Measurements from ENCODE around the gene GALM. TPM values are rescaled to one million over a fixed set of nuclear protein-coding genes. Genes with fewer than 3 reads are reported as not detected.

GALM gene
- total and polyA plus RNA-seq, 2 donors (not counting 1 experiment from before 2014, with no cell fraction given) = 14.7 to 51.4 TPM

GRCh38 chr2:38731684-38732221 is 65.8 kb downstream of the GALM start:
- TF ChIP-seq EZH2 (IDR thresholded peaks at IDR 0.05; ENCODE audit: low read length, missing control alignments) (no peak), CTCF (conservative IDR thresholded peaks at IDR 0.05 in 1 of 2, IDR thresholded peaks at IDR 0.05 in 1 of 2; ENCODE audit: low read depth in 1 of 2, low read length in 2 of 2) (no peak)

GRCh38 chr2:38733300-38733971 is 67.5 kb downstream of the GALM start:
- no peak for TF ChIP-seq CTCF (conservative IDR thresholded peaks at IDR 0.05 in 1 of 2, IDR thresholded peaks at IDR 0.05 in 1 of 2; ENCODE audit: low read depth in 1 of 2, low read length in 2 of 2)
- no peak overlapping the region for H3K27ac ChIP-seq (ENCODE audit: insufficient read depth, low read length)
- no peak for DNase-seq (ENCODE audit: low read depth in 2 of 2)

More at GRCh38 chr2:38731684-38732221, 65.8 kb downstream of the GALM start:
- Histone ChIP-seq H3K9me3 (ENCODE audit: control insufficient read depth, insufficient read depth, low read depth, low read length) (no peaks in the 10 kb centered on the region), H3K4me2 (ENCODE audit: extremely low read depth, insufficient read depth, low read length) (no peak overlapping the region), H3K27me3 (ENCODE audit: control insufficient read depth, insufficient read depth, low read length) (no peaks in the 10 kb centered on the region), H3K27ac (ENCODE audit: insufficient read depth, low read length) (no peak overlapping the region), H3K4me3 (replicated peaks in 1 of 4; ENCODE audit: control extremely low read depth in 1 of 4, insufficient read depth in 1 of 4, low read depth in 3 of 4, low read length in 4 of 4) (no peak overlapping the region), H2AFZ (ENCODE audit: low read length) (no peak overlapping the region), H3K79me2 (ENCODE audit: control insufficient read depth, insufficient read depth, low read length) (no peaks in the 10 kb centered on the region), H3K4me1 (ENCODE audit: control insufficient read depth, extremely low read depth, insufficient read depth, low read length) (no peaks in the 10 kb centered on the region), H3K36me3 (ENCODE audit: control insufficient read depth, insufficient read depth, low read length) (peaks cover 6% of the 10 kb centered on the region), H3K9ac (ENCODE audit: insufficient read depth, low read length) (no peak overlapping the region), H4K20me1 (ENCODE audit: control insufficient read depth, extremely low read depth, insufficient read depth, low read length) (no peaks in the 10 kb centered on the region)
- no peak for DNase-seq (ENCODE audit: low read depth in 2 of 2)

GRCh38 chr2:38734299-38735058 is 68.6 kb downstream of the GALM start:
- TF ChIP-seq EZH2 (IDR thresholded peaks at IDR 0.05; ENCODE audit: low read length, missing control alignments) = no peak
- no peak for TF ChIP-seq CTCF (conservative IDR thresholded peaks at IDR 0.05 in 1 of 2, IDR thresholded peaks at IDR 0.05 in 1 of 2; ENCODE audit: low read depth in 1 of 2, low read length in 2 of 2)
- H3K9ac ChIP-seq (ENCODE audit: insufficient read depth, low read length) = no peak overlapping the region
- H3K4me3 ChIP-seq (replicated peaks in 1 of 4; ENCODE audit: control extremely low read depth in 1 of 4, insufficient read depth in 1 of 4, low read depth in 3 of 4, low read length in 4 of 4) = no peak overlapping the region
- no peaks in the 10 kb centered on the region for H3K79me2 ChIP-seq (ENCODE audit: control insufficient read depth, insufficient read depth, low read length)
- no peak overlapping the region for H2AFZ ChIP-seq (ENCODE audit: low read length)
- H3K27me3 ChIP-seq (ENCODE audit: control insufficient read depth, insufficient read depth, low read length) = no peaks in the 10 kb centered on the region
- DNase-seq (ENCODE audit: low read depth in 2 of 2) = no peak
- H3K4me1 ChIP-seq (ENCODE audit: control insufficient read depth, extremely low read depth, insufficient read depth, low read length) = no peaks in the 10 kb centered on the region
- peaks cover 8% of the 10 kb centered on the region for H3K36me3 ChIP-seq (ENCODE audit: control insufficient read depth, insufficient read depth, low read length)
- H3K4me2 ChIP-seq (ENCODE audit: extremely low read depth, insufficient read depth, low read length) = no peak overlapping the region
- H3K9me3 ChIP-seq (ENCODE audit: control insufficient read depth, insufficient read depth, low read depth, low read length) = no peaks in the 10 kb centered on the region
- H3K27ac ChIP-seq (ENCODE audit: insufficient read depth, low read length) = no peak overlapping the region
- H4K20me1 ChIP-seq (ENCODE audit: control insufficient read depth, extremely low read depth, insufficient read depth, low read length) = no peaks in the 10 kb centered on the region

More at GRCh38 chr2:38733300-38733971, 67.5 kb downstream of the GALM start:
- Histone ChIP-seq H3K9me3 (ENCODE audit: control insufficient read depth, insufficient read depth, low read depth, low read length) (no peaks in the 10 kb centered on the region), H3K79me2 (ENCODE audit: control insufficient read depth, insufficient read depth, low read length) (no peaks in the 10 kb centered on the region), H4K20me1 (ENCODE audit: control insufficient read depth, extremely low read depth, insufficient read depth, low read length) (no peaks in the 10 kb centered on the region), H2AFZ (ENCODE audit: low read length) (no peak overlapping the region), H3K36me3 (ENCODE audit: control insufficient read depth, insufficient read depth, low read length) (peaks cover 8% of the 10 kb centered on the region), H3K9ac (ENCODE audit: insufficient read depth, low read length) (no peak overlapping the region), H3K4me2 (ENCODE audit: extremely low read depth, insufficient read depth, low read length) (no peak overlapping the region), H3K4me3 (replicated peaks in 1 of 4; ENCODE audit: control extremely low read depth in 1 of 4, insufficient read depth in 1 of 4, low read depth in 3 of 4, low read length in 4 of 4) (no peak overlapping the region), H3K27me3 (ENCODE audit: control insufficient read depth, insufficient read depth, low read length) (no peaks in the 10 kb centered on the region), H3K4me1 (ENCODE audit: control insufficient read depth, extremely low read depth, insufficient read depth, low read length) (no peaks in the 10 kb centered on the region)
